Left colon (tissue), 2 donors: Measurements from ENCODE around the gene SAMD1. TPM values are rescaled to one million over a fixed set of nuclear protein-coding genes. Genes with fewer than 3 reads are reported as not detected.

ENCODE experiments used
- ATAC-seq: fragments of 200-7000 bp; cut with Tn5 transposase; one replicate; pipeline ENCODE4 v1.9.1; 2020; ENCODE audit warnings: mild to moderate bottlenecking, moderate library complexity
- DNase-seq, 2 donors: peaks; one replicate each; pipeline ENCODE4 v3.0.0-alpha.2; 2020
- intact Hi-C, 2 donors: fragments of 100-400 bp; cut with DNase I in 1 of 2; cut with micrococcal nuclease in 1 of 2; formaldehyde crosslinking; loops; one replicate each; pipeline versions ENCODE4 v1.11.2 to v1.14.0; 2022; cut with DNase I, micrococcal nuclease
- total RNA-seq, 2 donors: library from RNA; stranded (reverse); fragmentation: NEBNext Ultra II Directional; extraction: Animal tissue kit (Norgen Biotek cat#: 25700); gene quantifications; one replicate each; pipeline ENCODE4 v1.2.1, GENCODE V29; 2021
- donor health status: DM: no; HTN: no; CAD: no.
- donor health status: DM: yes; HTN: yes; CAD: no.

SAMD1 gene
- total RNA-seq, 2 donors from 2014 or later = 45.8 to 51.5 TPM

- DNase-seq = peak; percentile 59 to 77
- ATAC-seq = peak; percentile 16
- intact Hi-C loops = no loop called here
Observed at GRCh38 chr19:14114854-14115253, 24.3 kb upstream of the SAMD1 start.

- intact Hi-C loops = no loop called here
- DNase-seq (no peak), ATAC-seq (no peak)
Observed at GRCh38 chr19:14114439-14114838, 23.9 kb upstream of the SAMD1 start.

- DNase-seq (peak in 1 of 2 donors; percentile 63), ATAC-seq (no peak)
- intact Hi-C loops = no loop called here
Observed at GRCh38 chr19:14113762-14114414, 23.3 kb upstream of the SAMD1 start.

DNA sequence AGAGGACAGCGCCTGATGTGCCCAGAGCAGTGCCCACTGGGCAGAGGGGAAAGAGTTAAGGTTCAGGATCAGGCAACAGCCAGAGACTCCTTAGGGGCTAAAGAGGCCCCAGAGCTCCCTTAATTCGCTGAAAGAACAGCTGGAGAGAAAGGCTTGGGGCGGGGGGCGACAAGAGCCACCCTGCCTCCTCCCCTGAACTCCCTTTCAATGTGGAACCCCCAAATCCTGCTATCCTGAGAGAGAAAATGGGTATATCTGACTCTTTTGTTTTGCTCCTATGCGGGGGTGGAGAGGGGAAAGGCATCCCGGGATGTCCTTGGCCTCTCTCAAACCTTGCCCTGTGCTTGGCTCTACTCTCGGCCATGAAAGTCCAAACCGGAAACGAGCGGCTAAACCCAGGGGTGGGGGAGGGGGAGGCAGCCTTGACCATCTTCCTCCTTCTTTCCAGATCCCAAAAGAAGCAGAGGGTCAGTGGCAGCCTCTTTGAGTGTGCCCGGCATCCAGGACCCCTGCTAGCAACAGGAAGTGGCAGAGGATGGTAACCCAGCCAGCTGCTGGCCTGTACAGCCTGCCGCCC is 22.3 kb upstream of the SAMD1 start:
- ATAC-seq = no peak
- intact Hi-C loops = no loop called here
- DNase-seq = no peak

GRCh38 chr19:14112051-14112808 is 21.7 kb upstream of the SAMD1 start:
- intact Hi-C loops = no loop called here
- no peak for DNase-seq
- no peak for ATAC-seq

DNA sequence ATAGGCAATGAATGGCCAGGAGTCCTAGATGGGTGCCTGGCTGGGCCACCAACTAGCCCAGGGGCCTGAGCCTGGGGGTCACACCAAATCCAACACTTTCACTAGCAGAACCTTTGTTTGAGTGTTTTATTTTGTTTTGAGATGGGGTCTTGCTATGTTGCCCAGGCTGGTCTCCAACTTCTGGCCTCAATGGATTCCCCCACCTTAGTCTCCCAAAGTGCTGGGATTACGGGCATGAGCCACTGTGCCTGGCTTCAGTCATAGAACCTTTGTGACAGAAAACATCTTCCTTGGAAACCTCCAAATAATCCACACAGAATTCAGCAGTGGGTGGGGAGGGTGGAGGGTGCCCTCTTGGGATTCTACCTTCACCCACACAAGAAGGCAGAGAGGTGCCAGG is 20.9 kb upstream of the SAMD1 start:
- ATAC-seq (no peak), DNase-seq (no peak)
- intact Hi-C loops = no loop called here

GRCh38 chr19:14110650-14111049 is 20.1 kb upstream of the SAMD1 start:
- intact Hi-C loops = no loop called here
- no peak for ATAC-seq
- DNase-seq = no peak

- ATAC-seq (peak; percentile 28), DNase-seq (no peak)
- intact Hi-C loops = no loop called here
Observed at GRCh38 chr19:14107581-14108461, 17.3 kb upstream of the SAMD1 start.

- no peak for DNase-seq
- no peak for ATAC-seq
- intact Hi-C loops = no loop called here
Observed at GRCh38 chr19:14106840-14107239, 16.3 kb upstream of the SAMD1 start.

- peak; percentile 92 for ATAC-seq
- DNase-seq = peak in 1 of 2 donors; percentile 48
- intact Hi-C loops = no loop called here
Observed at GRCh38 chr19:14105680-14106079, 15.1 kb upstream of the SAMD1 start.

DNA sequence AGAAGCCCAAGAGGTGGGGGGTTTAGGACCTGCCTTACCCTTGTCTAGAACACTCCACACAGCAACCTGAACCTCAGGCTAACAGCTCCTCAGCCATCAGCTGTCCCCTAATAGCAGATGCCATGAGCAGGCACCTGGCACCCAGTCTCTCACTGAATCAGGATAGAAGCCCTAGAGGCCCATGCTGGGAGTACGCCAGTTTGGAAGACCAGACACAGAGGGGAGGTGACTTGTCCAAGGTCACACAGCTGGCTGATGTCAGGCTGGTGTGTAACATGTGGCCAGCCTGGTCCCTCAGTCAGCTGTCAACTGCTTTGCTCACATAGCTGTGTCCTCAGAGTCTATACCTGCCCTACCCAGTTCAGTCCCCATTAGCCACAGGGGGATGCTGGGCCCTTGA is 12.8 kb upstream of the SAMD1 start:
- ATAC-seq = no peak
- no peak for DNase-seq
- intact Hi-C loops = no loop called here

GRCh38 chr19:14102756-14103155 is 12.2 kb upstream of the SAMD1 start:
- no peak for ATAC-seq
- no peak for DNase-seq
- intact Hi-C loops = no loop called here

GRCh38 chr19:14102102-14102696 is 11.6 kb upstream of the SAMD1 start:
- ATAC-seq (no peak), DNase-seq (no peak)
- intact Hi-C loops = no loop called here

GRCh38 chr19:14101003-14101545 is 10.5 kb upstream of the SAMD1 start:
- intact Hi-C loops = no loop called here
- no peak for DNase-seq
- no peak for ATAC-seq

- intact Hi-C loops = no loop called here
- peak; percentile 30 for ATAC-seq
Observed at GRCh38 chr19:14097532-14098151, 7.1 kb upstream of the SAMD1 start.

DNA sequence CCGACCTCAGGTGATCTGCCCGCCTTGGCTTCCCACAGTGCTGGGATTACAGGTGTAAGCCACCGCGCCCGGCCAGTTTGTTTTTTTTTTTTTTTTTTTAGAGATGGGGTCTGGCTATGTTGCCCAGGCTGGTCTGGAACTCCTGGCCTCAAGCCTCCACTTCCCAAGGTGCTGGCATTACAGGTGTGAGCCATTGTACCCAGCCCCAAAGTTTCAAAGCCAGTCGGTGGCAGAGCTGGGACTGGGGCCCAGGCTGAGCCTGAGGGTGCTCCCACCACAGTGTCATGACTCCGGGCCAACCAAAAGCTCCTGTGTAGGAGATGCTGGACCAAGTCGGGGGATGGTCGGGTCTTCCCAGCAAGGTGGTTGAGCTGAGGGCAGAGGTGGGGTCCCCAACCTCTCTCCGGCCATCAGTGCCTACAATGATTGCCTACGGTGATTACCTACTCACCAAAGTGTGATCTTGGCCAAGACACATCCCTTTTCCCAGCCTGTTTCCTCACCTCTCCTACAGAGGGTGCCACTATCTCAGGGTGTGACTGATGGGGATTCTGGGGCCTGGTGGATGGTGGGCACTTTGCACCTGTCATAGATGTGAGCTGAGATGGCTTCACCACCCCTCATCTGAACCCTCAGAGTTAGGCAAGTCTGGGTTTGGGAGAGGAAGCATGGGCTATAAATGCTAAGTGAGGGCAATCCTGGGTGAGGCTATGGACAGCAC is 5.9 kb upstream of the SAMD1 start:
- DNase-seq (no peak), ATAC-seq (no peak)
- intact Hi-C loops = no loop called here

More at GRCh38 chr19:14097532-14098151, 7.1 kb upstream of the SAMD1 start:
- no peak for DNase-seq

DNA sequence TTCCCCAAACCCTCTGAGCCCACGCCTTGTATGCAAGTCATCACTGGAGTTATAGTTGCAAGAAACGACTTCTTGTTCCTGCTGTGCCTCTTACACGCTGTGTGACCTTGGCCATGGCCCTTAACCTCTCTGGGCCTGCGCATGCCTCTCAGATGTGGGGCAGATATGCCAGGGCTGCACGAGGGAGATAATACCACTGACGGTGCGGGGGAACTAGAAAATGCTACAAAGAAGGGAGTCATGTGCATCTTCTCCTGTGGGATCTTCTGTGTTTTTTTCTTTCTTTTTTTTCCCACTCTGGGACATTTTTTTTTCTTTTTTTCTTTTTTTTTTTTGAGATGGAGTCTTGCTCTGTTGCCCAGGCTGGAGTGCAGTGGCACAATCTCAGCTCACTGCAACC is 4.3 kb upstream of the SAMD1 start:
- ATAC-seq (no peak), DNase-seq (no peak)
- intact Hi-C loops = no loop called here
